Ovary (tissue), 9 donors: ENCODE data around the gene ROR2. TPM values are rescaled to one million over a fixed set of nuclear protein-coding genes. Genes with fewer than 3 reads are reported as not detected.

ENCODE experiments used
- DNase-seq, 5 donors: peaks; one replicate each; pipeline ENCODE4 v3.0.0-alpha.2; 2019 to 2020
- H3K27ac ChIP-seq, 2 donors: fragments of 200-600 bp; one replicate each; pipeline versions ENCODE4 v1.5.1 to v1.8.0; 2019 to 2022
- H3K27me3 ChIP-seq: fragments of 200-600 bp; one replicate; pipeline ENCODE4 v1.8.0; 2022
- H3K36me3 ChIP-seq: fragments of 200-600 bp; sonication (generic); one replicate; pipeline ENCODE4 v1.5.1; 2019
- H3K4me1 ChIP-seq: one replicate; pipeline ENCODE4 v1.8.1; 2013; ENCODE audit warnings: mild to moderate bottlenecking, moderate library complexity; ENCODE audit not compliant: insufficient read depth
- H3K4me3 ChIP-seq: fragments of 200-600 bp; sonication (generic); one replicate; pipeline ENCODE4 v1.5.1; 2017
- H3K9me3 ChIP-seq, 2 donors: fragments of 200-600 bp in 1 of 2; sonication (generic) in 1 of 2; one replicate each; pipeline versions ENCODE4 v1.5.1 to v1.8.1; 2013 to 2019; ENCODE audit warnings: mild to moderate bottlenecking in 1 of 2, moderate library complexity in 1 of 2
- EP300 ChIP-seq: sonication (generic); formaldehyde crosslinking; IDR thresholded peaks from one replicate; pipeline ENCODE4 v1.6.1; 2017; ENCODE audit warnings: antibody characterized with exemption
- POLR2A ChIP-seq: fragments of 450-650 bp; IDR thresholded peaks from one replicate; pipeline ENCODE4 v1.6.1; 2017; ENCODE audit warnings: antibody characterized with exemption, mild to moderate bottlenecking, moderate library complexity
- WGBS, 3 donors: extraction: QIAGEN DNeasy Blood & Tissue Kit in 1 of 3; methylation state at CpG; one replicate each; pipeline versions ENCODE4 v1.1.5 to v1.1.7; 2013 to 2017; 5-methylcytosine and 5-hydroxymethylcytosine counted together
- intact Hi-C, 4 donors: fragments of 100-400 bp; cut with DNase I; formaldehyde crosslinking; loops; one replicate each; pipeline versions ENCODE4 v1.11.0 to v1.15.1; 2022 to 2023
- polyA plus RNA-seq, 2 donors: library from polyadenylated mRNA; stranded (reverse); fragments of 200-250 nt in 1 of 2; fragments of 350-450 nt in 1 of 2; fragmentation: Illumina TruSeq in 1 of 2; extraction: RNeasy Lipid Tissue Mini Kit (QIAGEN cat#74804) in 1 of 2; gene quantifications; one replicate each; pipeline ENCODE4 v1.2.3, GENCODE V29; 2013 to 2014
- total RNA-seq, 7 donors: library from RNA; depleted of rRNA in 2 of 7; stranded (reverse); fragments of >200 nt in 2 of 7; fragmentation: NEBNext Ultra II Directional in 3 of 7; extraction: Animal tissue kit (Norgen Biotek cat#: 25700) in 3 of 7; gene quantifications; one replicate each; pipeline versions ENCODE4 v1.1.0 to v1.2.4, GENCODE V29; 2016 to 2023
- TF ChIP-seq, protein P1 (sequence below), 3 donors: fragments of 450-650 bp in 2 of 3; fragments of 200-600 bp in 1 of 3; IDR thresholded peaks; one replicate each; pipeline versions ENCODE4 v1.5.1 to v1.8.0; 2016 to 2022; ENCODE audit warnings: antibody characterized with exemption in 3 of 3, mild to moderate bottlenecking in 1 of 3
- donor health status: DM: no; HTN: no; CAD: no; lungs with moderate emphysema.
- donor health status: DM: no; HTN: no; CAD: no.
- donor health status: Bipolar disorder and iron deficiency.
- donor health status: DM: yes; HTN: yes; CAD: no.
- donor health status: DM: no; HTN: no; CAD: no.
- donor health status: DM: yes; HTN: yes; CAD: no.

Gene ROR2
- total and polyA plus RNA-seq, 9 donors = 11.4 to 35.5 (median 27.7) TPM

GRCh38 chr9:91894023-91894422 is 56.0 kb downstream of the ROR2 start:
- Histone ChIP-seq H3K4me3 (no peak overlapping the region), H3K4me1 (peaks cover 19% of the 10 kb centered on the region), H3K27ac (no peak overlapping the region), H3K9me3 (no peaks in the 10 kb centered on the region), H3K27me3 (no peaks in the 10 kb centered on the region), H3K36me3 (no peaks in the 10 kb centered on the region)
- DNase-seq = no peak
- WGBS, 3 donors = 78 to 89% (median 82%) methylated on average over 4 of the region's 4 CpGs
- intact Hi-C loops = no loop called here
- no peak for TF ChIP-seq POLR2A
- TF ChIP-seq EP300 = no peak
- TF ChIP-seq, protein P1, sequence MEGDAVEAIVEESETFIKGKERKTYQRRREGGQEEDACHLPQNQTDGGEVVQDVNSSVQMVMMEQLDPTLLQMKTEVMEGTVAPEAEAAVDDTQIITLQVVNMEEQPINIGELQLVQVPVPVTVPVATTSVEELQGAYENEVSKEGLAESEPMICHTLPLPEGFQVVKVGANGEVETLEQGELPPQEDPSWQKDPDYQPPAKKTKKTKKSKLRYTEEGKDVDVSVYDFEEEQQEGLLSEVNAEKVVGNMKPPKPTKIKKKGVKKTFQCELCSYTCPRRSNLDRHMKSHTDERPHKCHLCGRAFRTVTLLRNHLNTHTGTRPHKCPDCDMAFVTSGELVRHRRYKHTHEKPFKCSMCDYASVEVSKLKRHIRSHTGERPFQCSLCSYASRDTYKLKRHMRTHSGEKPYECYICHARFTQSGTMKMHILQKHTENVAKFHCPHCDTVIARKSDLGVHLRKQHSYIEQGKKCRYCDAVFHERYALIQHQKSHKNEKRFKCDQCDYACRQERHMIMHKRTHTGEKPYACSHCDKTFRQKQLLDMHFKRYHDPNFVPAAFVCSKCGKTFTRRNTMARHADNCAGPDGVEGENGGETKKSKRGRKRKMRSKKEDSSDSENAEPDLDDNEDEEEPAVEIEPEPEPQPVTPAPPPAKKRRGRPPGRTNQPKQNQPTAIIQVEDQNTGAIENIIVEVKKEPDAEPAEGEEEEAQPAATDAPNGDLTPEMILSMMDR (IDR thresholded peaks at IDR 0.05) = no peak

- intact Hi-C loops = no loop called here
- H3K36me3 ChIP-seq = no peaks in the 10 kb centered on the region
- H3K9me3 ChIP-seq = no peaks in the 10 kb centered on the region
- no peak for DNase-seq
- H3K27ac ChIP-seq = no peak overlapping the region
- H3K4me3 ChIP-seq = no peak overlapping the region
- no peaks in the 10 kb centered on the region for H3K27me3 ChIP-seq
- WGBS, 3 donors = 75 to 88% (median 77%) methylated on average over 6 of the region's 6 CpGs
- no peak for TF ChIP-seq POLR2A
- H3K4me1 ChIP-seq = peaks cover 24% of the 10 kb centered on the region
Measured at GRCh38 chr9:91891915-91892314, 58.1 kb downstream of the ROR2 start.

GRCh38 chr9:91890662-91891061 is 59.4 kb downstream of the ROR2 start:
- H3K27me3 ChIP-seq = no peaks in the 10 kb centered on the region
- no peaks in the 10 kb centered on the region for H3K9me3 ChIP-seq
- H3K4me1 ChIP-seq = peaks cover 30% of the 10 kb centered on the region
- H3K27ac ChIP-seq = peak overlapping the region in 1 of 2 donors; percentile 15
- TF ChIP-seq, protein P1 (IDR thresholded peaks at IDR 0.05) = no peak
- TF ChIP-seq EP300 (no peak), POLR2A (no peak)
- intact Hi-C loops = no loop called here
- H3K4me3 ChIP-seq = no peak overlapping the region
- 46 to 58% (median 48%) methylated on average over 3 of the region's 3 CpGs for WGBS, 3 donors
- no peak for DNase-seq
- no peaks in the 10 kb centered on the region for H3K36me3 ChIP-seq

DNA sequence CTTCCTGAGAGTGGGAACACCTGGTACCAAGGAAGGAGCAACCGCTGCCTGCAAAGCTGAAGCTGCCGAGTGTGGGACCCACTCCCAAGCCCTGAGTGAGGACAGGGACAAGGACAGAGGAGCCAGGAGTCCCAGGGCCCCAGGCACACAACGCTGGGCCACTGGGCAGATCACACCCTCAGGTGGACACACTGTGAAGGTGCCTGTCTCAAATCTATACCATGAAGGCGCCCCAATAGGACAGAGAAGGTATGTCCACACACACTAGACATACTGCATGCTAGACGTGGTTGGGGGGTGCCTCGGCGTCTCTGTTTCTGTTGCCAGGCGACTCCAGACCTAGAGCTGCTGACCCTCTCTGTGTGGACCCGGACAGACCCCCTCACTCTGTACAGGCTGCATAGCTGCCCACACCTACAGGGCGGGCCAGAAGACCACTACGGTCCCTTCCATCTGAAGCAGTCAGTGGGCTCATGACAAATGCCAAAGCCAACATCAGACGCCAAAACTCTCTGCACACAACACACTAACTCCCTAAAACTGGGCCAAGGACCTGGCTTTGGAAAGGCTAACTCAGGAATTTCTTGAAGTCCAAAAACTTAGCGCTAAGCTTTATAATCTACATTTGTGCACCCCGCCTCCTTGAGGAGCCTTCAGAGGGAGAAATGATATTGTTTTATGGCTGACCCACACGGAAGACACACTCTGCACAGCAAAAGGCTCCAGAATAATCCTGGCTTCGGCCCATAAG is 60.7 kb downstream of the ROR2 start:
- Histone ChIP-seq H3K4me1 (peaks cover 35% of the 10 kb centered on the region), H3K27me3 (no peaks in the 10 kb centered on the region), H3K4me3 (no peak overlapping the region), H3K9me3 (no peaks in the 10 kb centered on the region), H3K27ac (peak overlapping the region in 1 of 2 donors; percentile 15), H3K36me3 (no peaks in the 10 kb centered on the region)
- TF ChIP-seq EP300 = no peak
- TF ChIP-seq, protein P1 (IDR thresholded peaks at IDR 0.05) = no peak
- TF ChIP-seq POLR2A = no peak
- 57 to 72% (median 60%) methylated on average over 16 of the region's 16 CpGs for WGBS, 3 donors
- no peak for DNase-seq
- intact Hi-C loops = no loop called here

DNA sequence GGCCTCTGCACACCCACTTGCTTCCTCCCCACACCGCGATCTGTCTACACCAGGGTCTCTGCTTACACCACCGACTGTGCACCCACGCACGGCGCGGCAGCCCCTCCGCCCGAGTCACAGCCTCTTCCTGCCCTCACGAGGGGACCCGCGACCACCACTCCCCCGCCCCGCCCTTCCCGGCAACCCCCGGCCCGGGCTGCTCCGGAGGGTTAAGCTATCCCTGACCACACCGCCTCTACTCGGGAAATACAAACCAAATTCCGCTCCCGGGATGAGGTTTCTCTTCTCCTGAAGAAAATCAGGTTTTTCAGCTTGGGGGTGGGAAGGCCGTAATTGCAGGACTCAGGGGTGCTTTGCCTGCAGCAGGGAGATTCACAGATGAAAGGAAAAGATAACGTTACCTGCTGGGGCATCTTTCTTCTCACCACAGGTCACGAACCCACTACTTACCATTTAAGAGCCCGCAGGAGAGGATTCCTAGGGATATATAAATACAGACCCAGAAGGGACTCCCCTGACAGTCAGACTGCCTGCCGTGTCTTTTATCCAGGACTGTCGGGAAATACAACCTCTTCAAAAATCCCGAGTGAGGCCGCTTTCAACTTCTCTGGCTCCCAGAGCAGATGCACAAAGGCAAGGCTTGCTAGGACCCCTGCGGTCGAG is 63.5 kb downstream of the ROR2 start:
- WGBS, 3 donors = 86 to 87% (median 87%) methylated on average over 32 of the region's 32 CpGs
- intact Hi-C loops = no loop called here

More for the DNA sequence above, 63.5 kb downstream of the ROR2 start:
- no peaks in the 10 kb centered on the region for H3K9me3 ChIP-seq
- H3K27me3 ChIP-seq = no peaks in the 10 kb centered on the region
- TF ChIP-seq EP300 (no peak), POLR2A (no peak)
- TF ChIP-seq, protein P1 (IDR thresholded peaks at IDR 0.05) = no peak
- DNase-seq = no peak
- peaks cover 35% of the 10 kb centered on the region for H3K4me1 ChIP-seq
- H3K36me3 ChIP-seq = no peaks in the 10 kb centered on the region
- no peak overlapping the region for H3K4me3 ChIP-seq
- H3K27ac ChIP-seq = no peak overlapping the region
